Measurements from ENCODE around the gene COMT. TPM values are rescaled to one million over a fixed set of nuclear protein-coding genes. Genes with fewer than 3 reads are reported as not detected.

COMT gene
- total RNA-seq, 1 donor from 2014 or later: 150 TPM

- Histone ChIP-seq H3K27ac (peak overlapping the region; percentile 87 to 97), H3K4me3 (no peak overlapping the region), H3K4me1 (peaks cover 35 to 51% of the 10 kb centered on the region in 2 donors), H3K36me3 (no peaks in the 10 kb centered on the region), H3K9me3 (no peaks in the 10 kb centered on the region), H3K27me3 (no peaks in the 10 kb centered on the region)
- DNase-seq (ENCODE audit: low spot score in 2 of 2): no peak
- intact Hi-C loops (cut with DNase I): no loop called here
- no peak for TF ChIP-seq CTCF (IDR thresholded peaks at IDR 0.05)
Measured at GRCh38 chr22:19990188-19990587, 48.6 kb downstream of the COMT start.

GRCh38 chr22:19990609-19991394 lies 49.2 kb downstream of the COMT start:
- Histone ChIP-seq H3K4me3 (no peak overlapping the region), H3K9me3 (no peaks in the 10 kb centered on the region), H3K27me3 (no peaks in the 10 kb centered on the region), H3K4me1 (peaks cover 31 to 51% of the 10 kb centered on the region in 2 donors), H3K36me3 (no peaks in the 10 kb centered on the region), H3K27ac (peak overlapping the region; percentile 87 to 97)
- intact Hi-C loops (cut with DNase I): no loop called here
- no peak for TF ChIP-seq CTCF (IDR thresholded peaks at IDR 0.05)
- DNase-seq (ENCODE audit: low spot score in 2 of 2): no peak

- intact Hi-C loops (cut with DNase I): no loop called here
- peaks cover 30 to 52% of the 10 kb centered on the region in 2 donors for H3K4me1 ChIP-seq
Measured at GRCh38 chr22:19991395-19991644, 49.7 kb downstream of the COMT start.

GRCh38 chr22:19991645-19992451 lies 50.3 kb downstream of the COMT start:
- H3K27ac ChIP-seq: peak overlapping the region; percentile 87 to 97
- DNase-seq (ENCODE audit: low spot score in 2 of 2): peak in 1 of 2 donors; percentile 81
- intact Hi-C loops (cut with DNase I): no loop called here

More at GRCh38 chr22:19991395-19991644, 49.7 kb downstream of the COMT start:
- H3K27ac ChIP-seq: peak overlapping the region; percentile 87 to 97
- no peaks in the 10 kb centered on the region for H3K9me3 ChIP-seq
- DNase-seq (ENCODE audit: low spot score in 2 of 2): no peak
- TF ChIP-seq CTCF (IDR thresholded peaks at IDR 0.05): no peak
- no peak overlapping the region for H3K4me3 ChIP-seq
- no peaks in the 10 kb centered on the region for H3K36me3 ChIP-seq
- H3K27me3 ChIP-seq: no peaks in the 10 kb centered on the region

GRCh38 chr22:19992481-19992911 lies 50.9 kb downstream of the COMT start:
- Histone ChIP-seq H3K9me3 (no peaks in the 10 kb centered on the region), H3K27me3 (no peaks in the 10 kb centered on the region), H3K36me3 (no peaks in the 10 kb centered on the region), H3K27ac (peak overlapping the region; percentile 87 to 97), H3K4me3 (no peak overlapping the region), H3K4me1 (peaks cover 33 to 61% of the 10 kb centered on the region in 2 donors)
- intact Hi-C loops (cut with DNase I): no loop called here
- no peak for DNase-seq (ENCODE audit: low spot score in 2 of 2)
- no peak for TF ChIP-seq CTCF (IDR thresholded peaks at IDR 0.05)

More at GRCh38 chr22:19991645-19992451, 50.3 kb downstream of the COMT start:
- peak in 1 of 3 experiments; percentile 5 for TF ChIP-seq CTCF (IDR thresholded peaks at IDR 0.05)
- Histone ChIP-seq H3K36me3 (no peaks in the 10 kb centered on the region), H3K4me3 (no peak overlapping the region), H3K9me3 (no peaks in the 10 kb centered on the region), H3K4me1 (peaks cover 33 to 56% of the 10 kb centered on the region in 2 donors), H3K27me3 (no peaks in the 10 kb centered on the region)
